Measurements from ENCODE around the gene PSMB5.
"Not testable (repeated sequence)": the region's sequence is repeated elsewhere in the genome, so short reads cannot be mapped to it uniquely, and the experiment has no call there.

The PSMB5 gene

GRCh38 chr14:23017091-23017490, 17.6 kb downstream of the PSMB5 start:
- no peaks in the 10 kb centered on the region for H3K79me2 ChIP-seq (ENCODE audit: control insufficient read depth, insufficient read depth, low read length, poor library complexity)
- no peak overlapping the region for H2BK12ac ChIP-seq (ENCODE audit: low read length)
- WGBS (ENCODE audit: extremely low coverage, insufficient coverage, insufficient read length): no CpG with 5 or more reads among the region's 5 CpGs
- H2BK120ac ChIP-seq (ENCODE audit: insufficient read depth, low read length, poor library complexity): no peak overlapping the region
- H3K9ac ChIP-seq (ENCODE audit: low read length): no peak overlapping the region
- H3K4me2 ChIP-seq (ENCODE audit: low read length): no peak overlapping the region
- H4K91ac ChIP-seq (ENCODE audit: low read depth, low read length): no peak overlapping the region
- no peak overlapping the region for H4K12ac ChIP-seq (ENCODE audit: low read depth, low read length)
- H3K14ac ChIP-seq (ENCODE audit: low read length): no peak overlapping the region
- H3K18ac ChIP-seq (ENCODE audit: low read length): no peak overlapping the region
- H3K23ac ChIP-seq (ENCODE audit: low read length): no peak overlapping the region
- no peak overlapping the region for H2AK5ac ChIP-seq (ENCODE audit: low read length)
- H3K9me3 ChIP-seq (ENCODE audit: insufficient read depth, low read depth, low read length): no peaks in the 10 kb centered on the region
- no peak overlapping the region for H2AFZ ChIP-seq (ENCODE audit: insufficient read depth, low read length, poor library complexity)
- no peaks in the 10 kb centered on the region for H3K27me3 ChIP-seq (ENCODE audit: insufficient read depth, low read length)
- H4K8ac ChIP-seq (ENCODE audit: low read depth, low read length): no peak overlapping the region
- H3K4ac ChIP-seq (ENCODE audit: low read depth, low read length): no peak overlapping the region
- no peak overlapping the region for H2BK5ac ChIP-seq (ENCODE audit: low read depth, low read length, poor library complexity)
- H3K4me1 ChIP-seq (ENCODE audit: control insufficient read depth in 1 of 2, insufficient read depth in 2 of 2, low read length in 2 of 2): no peaks in the 10 kb centered on the region
- H3K27ac ChIP-seq (ENCODE audit: low read depth, low read length): no peak overlapping the region
- H3K79me1 ChIP-seq (ENCODE audit: low read length): no peaks in the 10 kb centered on the region
- no peak overlapping the region for H3K4me3 ChIP-seq (ENCODE audit: low read depth, low read length)
- no peak for DNase-seq
- no peaks in the 10 kb centered on the region for H3K36me3 ChIP-seq (ENCODE audit: control insufficient read depth in 1 of 2, insufficient read depth in 2 of 2, low read length in 2 of 2)

- Histone ChIP-seq H2BK5ac (ENCODE audit: low read depth, low read length, poor library complexity) (no peak overlapping the region), H3K18ac (ENCODE audit: low read length) (no peak overlapping the region), H2BK120ac (ENCODE audit: insufficient read depth, low read length, poor library complexity) (no peak overlapping the region), H3K14ac (ENCODE audit: low read length) (no peak overlapping the region), H3K9me3 (ENCODE audit: insufficient read depth, low read depth, low read length) (no peaks in the 10 kb centered on the region), H4K91ac (ENCODE audit: low read depth, low read length) (no peak overlapping the region), H4K8ac (ENCODE audit: low read depth, low read length) (no peak overlapping the region), H3K36me3 (ENCODE audit: control insufficient read depth in 1 of 2, insufficient read depth in 2 of 2, low read length in 2 of 2) (no peaks in the 10 kb centered on the region), H3K79me1 (ENCODE audit: low read length) (no peaks in the 10 kb centered on the region), H3K27ac (ENCODE audit: low read depth, low read length) (no peak overlapping the region), H3K4me2 (ENCODE audit: low read length) (no peak overlapping the region), H3K23ac (ENCODE audit: low read length) (no peak overlapping the region), H3K4me3 (ENCODE audit: low read depth, low read length) (no peak overlapping the region), H3K27me3 (ENCODE audit: insufficient read depth, low read length) (no peaks in the 10 kb centered on the region), H3K4ac (ENCODE audit: low read depth, low read length) (no peak overlapping the region), H2AK5ac (ENCODE audit: low read length) (no peak overlapping the region), H4K12ac (ENCODE audit: low read depth, low read length) (no peak overlapping the region), H3K9ac (ENCODE audit: low read length) (no peak overlapping the region), H3K4me1 (ENCODE audit: control insufficient read depth in 1 of 2, insufficient read depth in 2 of 2, low read length in 2 of 2) (no peaks in the 10 kb centered on the region), H2AFZ (ENCODE audit: insufficient read depth, low read length, poor library complexity) (no peak overlapping the region), H2BK12ac (ENCODE audit: low read length) (no peak overlapping the region), H3K79me2 (ENCODE audit: control insufficient read depth, insufficient read depth, low read length, poor library complexity) (no peaks in the 10 kb centered on the region)
- no CpG with 5 or more reads among the region's 4 CpGs for WGBS (ENCODE audit: extremely low coverage, insufficient coverage, insufficient read length)
- no peak for DNase-seq
Observed at GRCh38 chr14:23015618-23016017, 19.1 kb downstream of the PSMB5 start.

- not testable (repeated sequence) for H3K79me2 ChIP-seq (ENCODE audit: control insufficient read depth, insufficient read depth, low read length, poor library complexity); H4K12ac ChIP-seq (ENCODE audit: low read depth, low read length); H3K4ac ChIP-seq (ENCODE audit: low read depth, low read length); H4K91ac ChIP-seq (ENCODE audit: low read depth, low read length); H3K14ac ChIP-seq (ENCODE audit: low read length); H2AFZ ChIP-seq (ENCODE audit: insufficient read depth, low read length, poor library complexity); H4K8ac ChIP-seq (ENCODE audit: low read depth, low read length); H3K4me1 ChIP-seq (ENCODE audit: control insufficient read depth in 1 of 2, insufficient read depth in 2 of 2, low read length in 2 of 2); H3K4me2 ChIP-seq (ENCODE audit: low read length); H2BK5ac ChIP-seq (ENCODE audit: low read depth, low read length, poor library complexity); H2BK120ac ChIP-seq (ENCODE audit: insufficient read depth, low read length, poor library complexity); H3K27me3 ChIP-seq (ENCODE audit: insufficient read depth, low read length); H3K9ac ChIP-seq (ENCODE audit: low read length); H2AK5ac ChIP-seq (ENCODE audit: low read length); H3K36me3 ChIP-seq (ENCODE audit: control insufficient read depth in 1 of 2, insufficient read depth in 2 of 2, low read length in 2 of 2); DNase-seq; H3K4me3 ChIP-seq (ENCODE audit: low read depth, low read length); H3K27ac ChIP-seq (ENCODE audit: low read depth, low read length); H3K23ac ChIP-seq (ENCODE audit: low read length); H3K79me1 ChIP-seq (ENCODE audit: low read length); H3K9me3 ChIP-seq (ENCODE audit: insufficient read depth, low read depth, low read length); H3K18ac ChIP-seq (ENCODE audit: low read length); H2BK12ac ChIP-seq (ENCODE audit: low read length)
- no CpG with 5 or more reads among the region's 5 CpGs for WGBS (ENCODE audit: extremely low coverage, insufficient coverage, insufficient read length)
Observed at GRCh38 chr14:23013749-23014054, 21.0 kb downstream of the PSMB5 start.

GRCh38 chr14:23013054-23013748, 21.5 kb downstream of the PSMB5 start:
- peaks cover 4% of the 10 kb centered on the region for H3K79me1 ChIP-seq (ENCODE audit: low read length)
- H3K18ac ChIP-seq (ENCODE audit: low read length): no peak overlapping the region
- H4K8ac ChIP-seq (ENCODE audit: low read depth, low read length): no peak overlapping the region
- H3K23ac ChIP-seq (ENCODE audit: low read length): no peak overlapping the region
- no peak overlapping the region for H2BK12ac ChIP-seq (ENCODE audit: low read length)
- no peak overlapping the region for H2BK120ac ChIP-seq (ENCODE audit: insufficient read depth, low read length, poor library complexity)
- no peaks in the 10 kb centered on the region for H3K79me2 ChIP-seq (ENCODE audit: control insufficient read depth, insufficient read depth, low read length, poor library complexity)
- H3K4me3 ChIP-seq (ENCODE audit: low read depth, low read length): no peak overlapping the region
- no peak overlapping the region for H4K12ac ChIP-seq (ENCODE audit: low read depth, low read length)
- H3K4ac ChIP-seq (ENCODE audit: low read depth, low read length): no peak overlapping the region
- no peaks in the 10 kb centered on the region for H3K9me3 ChIP-seq (ENCODE audit: insufficient read depth, low read depth, low read length)
- no peak for DNase-seq
- no peaks in the 10 kb centered on the region for H3K27me3 ChIP-seq (ENCODE audit: insufficient read depth, low read length)
- H3K4me1 ChIP-seq (ENCODE audit: control insufficient read depth in 1 of 2, insufficient read depth in 2 of 2, low read length in 2 of 2): no peaks in the 10 kb centered on the region
- H3K14ac ChIP-seq (ENCODE audit: low read length): no peak overlapping the region
- H3K4me2 ChIP-seq (ENCODE audit: low read length): no peak overlapping the region
- no peak overlapping the region for H3K9ac ChIP-seq (ENCODE audit: low read length)
- no peaks in the 10 kb centered on the region for H3K36me3 ChIP-seq (ENCODE audit: control insufficient read depth in 1 of 2, insufficient read depth in 2 of 2, low read length in 2 of 2)
- H4K91ac ChIP-seq (ENCODE audit: low read depth, low read length): no peak overlapping the region
- H2AFZ ChIP-seq (ENCODE audit: insufficient read depth, low read length, poor library complexity): no peak overlapping the region
- no peak overlapping the region for H2AK5ac ChIP-seq (ENCODE audit: low read length)
- whole genome bisulfite sequencing (ENCODE audit: extremely low coverage, insufficient coverage, insufficient read length): no CpG with 5 or more reads among the region's 6 CpGs
- no peak overlapping the region for H2BK5ac ChIP-seq (ENCODE audit: low read depth, low read length, poor library complexity)
- no peak overlapping the region for H3K27ac ChIP-seq (ENCODE audit: low read depth, low read length)
